H9 (cell line): Measurements from ENCODE around the gene PARD3. TPM values are rescaled to one million over a fixed set of nuclear protein-coding genes. Genes with fewer than 3 reads are reported as not detected.

Source experiments
- DNase-seq: peaks from one replicate; pipeline ENCODE4 v3.0.0-alpha.2; 2017
- H2AFZ ChIP-seq: one replicate; pipeline ENCODE4 v1.6.1; 2013; ENCODE audit warnings: mild to moderate bottlenecking, low read length, control low read depth, moderate library complexity
- H2AK5ac ChIP-seq: 2 replicates; pipeline ENCODE4 v1.6.1; 2013; ENCODE audit warnings: low read length, control low read depth, mixed read lengths; ENCODE audit not compliant: insufficient read length
- H2BK120ac ChIP-seq: one replicate; pipeline ENCODE4 v1.6.1; 2013; ENCODE audit warnings: low read depth, mild to moderate bottlenecking, low read length, control low read depth, inconsistent platforms; ENCODE audit not compliant: poor library complexity, severe bottlenecking
- H2BK12ac ChIP-seq: 2 replicates; pipeline ENCODE4 v1.6.1; 2013; ENCODE audit warnings: low read length, control low read depth, mixed read lengths, low read depth; ENCODE audit not compliant: insufficient read length
- H2BK15ac ChIP-seq: 2 replicates; pipeline ENCODE4 v1.6.1; 2013; ENCODE audit warnings: low read depth, low read length, control low read depth
- H2BK20ac ChIP-seq: one replicate; pipeline ENCODE4 v1.6.1; 2013; ENCODE audit warnings: low read depth, mild to moderate bottlenecking, low read length, control low read depth, inconsistent platforms; ENCODE audit not compliant: poor library complexity, severe bottlenecking
- H2BK5ac ChIP-seq: 2 replicates; pipeline ENCODE4 v1.6.1; 2013; ENCODE audit warnings: low read length, control low read depth, mixed read lengths; ENCODE audit not compliant: insufficient read length
- H3K14ac ChIP-seq: 2 replicates; pipeline ENCODE4 v1.6.1; 2013; ENCODE audit warnings: low read length, control low read depth; ENCODE audit not compliant: insufficient read depth
- H3K18ac ChIP-seq: 2 replicates; pipeline ENCODE4 v1.6.1; 2013; ENCODE audit warnings: low read depth, mild to moderate bottlenecking, mixed read lengths, low read length, control low read depth; ENCODE audit not compliant: insufficient read length
- H3K23ac ChIP-seq: 2 replicates; pipeline ENCODE4 v1.6.1; 2013; ENCODE audit warnings: low read length, control low read depth, mixed read lengths, low read depth; ENCODE audit not compliant: insufficient read length
- H3K23me2 ChIP-seq: 2 replicates; pipeline ENCODE4 v1.6.1; 2013; ENCODE audit warnings: low read depth, mild to moderate bottlenecking, mixed read lengths, low read length, control low read depth; ENCODE audit not compliant: insufficient read length, poor library complexity, severe bottlenecking
- H3K27ac ChIP-seq: 2 replicates; pipeline ENCODE4 v1.5.1; 2013; ENCODE audit warnings: low read length, control low read depth, mixed read lengths, low read depth; ENCODE audit not compliant: insufficient read length
- H3K27me3 ChIP-seq: 2 replicates; pipeline ENCODE4 v1.6.1; 2013; ENCODE audit warnings: low read length, control low read depth, inconsistent platforms; ENCODE audit not compliant: insufficient read depth
- H3K4ac ChIP-seq: 2 replicates; pipeline ENCODE4 v1.6.1; 2013; ENCODE audit warnings: low read depth, mild to moderate bottlenecking, control low read depth, inconsistent platforms, low read length, moderate library complexity
- H3K4me1 ChIP-seq: 2 replicates; pipeline ENCODE4 v1.6.1; 2013; ENCODE audit warnings: low read length, control low read depth, inconsistent platforms; ENCODE audit not compliant: insufficient read depth
- H3K4me2 ChIP-seq: 2 replicates; pipeline ENCODE4 v1.6.1; 2013; ENCODE audit warnings: low read length, control low read depth, mixed read lengths; ENCODE audit not compliant: insufficient read length, insufficient read depth
- H3K56ac ChIP-seq: 2 replicates; pipeline ENCODE4 v1.6.1; 2013; ENCODE audit warnings: low read depth, mild to moderate bottlenecking, mixed read lengths, low read length, control low read depth; ENCODE audit not compliant: insufficient read length
- H3K79me1 ChIP-seq: 2 replicates; pipeline ENCODE4 v1.6.1; 2013; ENCODE audit warnings: low read depth, mild to moderate bottlenecking, moderate library complexity, low read length, control low read depth, inconsistent platforms; ENCODE audit not compliant: insufficient read depth, poor library complexity, severe bottlenecking
- H3K79me2 ChIP-seq: 2 replicates; pipeline ENCODE4 v1.6.1; 2013; ENCODE audit warnings: low read length, control low read depth, inconsistent platforms; ENCODE audit not compliant: insufficient read depth
- H3K9ac ChIP-seq: 2 replicates; pipeline ENCODE4 v1.6.1; 2013; ENCODE audit warnings: low read length, control low read depth, mixed read lengths; ENCODE audit not compliant: insufficient read length; ENCODE audit errors: extremely low read depth
- H3K9me3 ChIP-seq: one replicate; pipeline ENCODE4 v1.6.1; 2013; ENCODE audit warnings: low read depth, low read length, inconsistent platforms; ENCODE audit not compliant: control insufficient read depth
- H3T11ph ChIP-seq: one replicate; pipeline ENCODE4 v1.6.1; 2013; ENCODE audit warnings: mild to moderate bottlenecking, low read length, control low read depth, inconsistent platforms
- H4K20me1 ChIP-seq: one replicate; pipeline ENCODE4 v1.6.1; 2013; ENCODE audit not compliant: control insufficient read depth, insufficient read length, insufficient read depth
- H4K5ac ChIP-seq: 2 replicates; pipeline ENCODE4 v1.6.1; 2013; ENCODE audit warnings: low read depth, mild to moderate bottlenecking, mixed read lengths, low read length, control low read depth; ENCODE audit not compliant: insufficient read length
- H4K8ac ChIP-seq: replicated peaks from 2 replicates; pipeline ENCODE4 v1.6.1; 2013; ENCODE audit warnings: low read length, control low read depth, mixed read lengths, low read depth; ENCODE audit not compliant: insufficient read length
- H4K91ac ChIP-seq: 2 replicates; pipeline ENCODE4 v1.6.1; 2013; ENCODE audit warnings: low read depth, mild to moderate bottlenecking, moderate library complexity, mixed read lengths, low read length, control low read depth; ENCODE audit not compliant: insufficient read length
- H3K27ac Mint-ChIP-seq, 3 experiments: 2 replicates in 2 of 3; 3 replicates in 1 of 3; pipeline ENCODE4 v1.8.0; 2020 to 2021; ENCODE audit warnings: mixed read lengths in 3 of 3, mild to moderate bottlenecking in 1 of 3, moderate library complexity in 1 of 3
- H3K27me3 Mint-ChIP-seq: 2 replicates; pipeline ENCODE4 v1.8.0; 2021; ENCODE audit warnings: low read depth, mild to moderate bottlenecking, moderate library complexity, mixed read lengths
- H3K36me3 Mint-ChIP-seq, 3 experiments: 2 replicates in 2 of 3; 3 replicates in 1 of 3; pipeline ENCODE4 v1.8.0; 2020 to 2021; ENCODE audit warnings: low read depth in 3 of 3, mixed read lengths in 3 of 3; ENCODE audit not compliant: insufficient read depth in 1 of 3
- H3K4me1 Mint-ChIP-seq, 2 experiments: 2 replicates each; pipeline ENCODE4 v1.8.0; 2020; ENCODE audit warnings: mixed read lengths in 2 of 2
- H3K4me3 Mint-ChIP-seq, 2 experiments: 2 replicates in 1 of 2; 3 replicates in 1 of 2; pipeline ENCODE4 v1.8.0; 2020 to 2021; ENCODE audit warnings: mild to moderate bottlenecking in 2 of 2, mixed read lengths in 2 of 2, moderate library complexity in 1 of 2
- H3K9me3 Mint-ChIP-seq, 2 experiments: 2 replicates in 1 of 2; 3 replicates in 1 of 2; pipeline ENCODE4 v1.8.0; 2020; ENCODE audit warnings: mild to moderate bottlenecking in 2 of 2, mixed read lengths in 2 of 2, moderate library complexity in 1 of 2
- CTCF ChIP-seq: fragments of 200-600 bp; sonication (generic); conservative IDR thresholded peaks from 3 replicates; pipeline ENCODE4 v1.8.0; 2021; ENCODE audit warnings: antibody characterized with exemption, mild to moderate bottlenecking
- WGBS: extraction: QIAGEN DNeasy Blood & Tissue Kit; methylation state at CpG from one replicate; pipeline ENCODE4 v1.1.7; 2013; ENCODE audit warnings: missing lambda C conversion rate, low lambda C conversion rate, mixed read lengths; ENCODE audit not compliant: insufficient read length; ENCODE audit errors: extremely low coverage; 5-methylcytosine and 5-hydroxymethylcytosine counted together
- total RNA-seq: library from RNA; stranded (reverse); gene quantifications from 2 replicates; pipeline ENCODE4 v1.2.1, GENCODE V29; 2021

PARD3 gene
- total RNA-seq, 1 experiment from 2014 or later, result 44.7 TPM

DNA sequence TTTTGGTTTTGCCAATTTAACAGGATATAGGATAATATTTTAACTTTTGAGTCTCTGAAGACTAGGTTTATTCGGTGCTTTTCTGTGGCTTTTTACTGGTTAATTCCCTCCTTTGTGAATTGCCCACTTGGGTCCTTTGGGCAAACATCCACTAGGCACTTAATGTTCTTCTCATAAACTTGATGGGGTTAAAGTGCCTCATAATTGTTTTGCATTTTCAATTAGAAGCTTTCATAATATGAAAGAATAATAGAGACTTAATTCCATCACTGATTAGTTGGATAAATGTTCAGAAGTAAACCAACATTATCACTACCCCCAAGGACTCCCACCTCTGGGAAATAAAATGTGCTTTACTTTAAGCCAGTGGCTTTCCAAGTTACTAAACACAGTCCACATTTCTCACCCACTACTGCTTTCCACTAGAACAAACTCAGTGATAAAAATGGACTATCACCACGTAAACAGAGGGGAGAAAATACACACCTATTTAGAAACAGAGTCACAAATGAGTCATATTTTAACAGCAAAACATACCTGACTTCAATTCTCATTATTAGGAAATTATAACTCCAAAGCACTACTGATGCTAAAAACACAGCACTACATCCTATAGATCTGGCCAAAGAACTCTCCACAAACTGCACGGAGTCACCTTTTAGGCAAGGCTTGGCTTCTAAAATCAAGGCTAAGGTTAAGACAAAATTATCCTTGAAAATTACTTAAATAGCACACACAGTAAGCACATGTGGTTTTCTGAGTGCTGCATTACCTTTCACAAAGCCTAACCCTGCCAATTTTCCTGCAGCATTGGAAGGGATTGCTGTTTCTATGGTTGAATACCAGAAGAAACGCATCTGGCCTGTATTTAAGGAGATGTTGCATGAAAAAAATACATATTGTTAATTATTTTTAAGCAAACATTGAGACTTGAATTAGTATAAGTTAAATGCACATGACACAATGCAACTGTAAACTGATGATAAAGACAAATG lies 41.2 kb downstream of the PARD3 start:
- H3K4me1 Mint-ChIP-seq, result peaks cover 37% of the 10 kb centered on the region in 2 experiments
- Histone ChIP-seq H3K56ac (no peak overlapping the region), H4K8ac (no peak overlapping the region), H4K20me1 (peaks cover 2% of the 10 kb centered on the region), H3K27me3 (no peaks in the 10 kb centered on the region), H3K79me1 (no peaks in the 10 kb centered on the region), H2AFZ (no peak overlapping the region), H4K5ac (no peak overlapping the region), H3K4ac (no peak overlapping the region), H3K27ac (no peak overlapping the region), H3K4me1 (peaks cover 2% of the 10 kb centered on the region; the same call in 1 of the 2 replicates), H2BK15ac (no peak overlapping the region), H3K79me2 (peaks cover 20% of the 10 kb centered on the region; the same call in 1 of the 2 replicates), H3T11ph (no peak overlapping the region), H3K9me3 (no peaks in the 10 kb centered on the region), H3K4me2 (no peak overlapping the region), H2BK5ac (no peak overlapping the region), H3K23ac (no peak overlapping the region), H3K14ac (no peak overlapping the region), H2BK12ac (no peak overlapping the region), H2AK5ac (no peak overlapping the region), H3K18ac (no peak overlapping the region), H4K91ac (no peak overlapping the region), H2BK20ac (no peak overlapping the region), H3K23me2 (no peaks in the 10 kb centered on the region), H3K9ac (no peak overlapping the region), H2BK120ac (no peak overlapping the region)
- H3K4me3 Mint-ChIP-seq, result no peak overlapping the region
- 0 out of 7 replicates have a peak, but pooled peaks cover 0 to 3% (median 0%) of the 10 kb centered on the region in 3 experiments for H3K36me3 Mint-ChIP-seq
- no peaks in the 10 kb centered on the region for H3K9me3 Mint-ChIP-seq
- H3K27me3 Mint-ChIP-seq, result no peaks in the 10 kb centered on the region
- WGBS, result no CpG with 5 or more reads among the region's 4 CpGs
- no peak overlapping the region; a peak in 1 of 7 replicates for H3K27ac Mint-ChIP-seq
- no peak for DNase-seq
- no peak for TF ChIP-seq CTCF
